Stomach (tissue), 4 donors: ENCODE data around the gene CEP19.

ENCODE experiments used
- EP300 ChIP-seq: sonication (generic); formaldehyde crosslinking; IDR thresholded peaks from one replicate; pipeline ENCODE4 v1.6.1; 2017; ENCODE audit warnings: antibody characterized with exemption
- POLR2A ChIP-seq, 4 donors: fragments of 450-650 bp; IDR thresholded peaks; one replicate each; pipeline ENCODE4 v1.6.1; 2016; ENCODE audit warnings: antibody characterized with exemption in 4 of 4, control low read depth in 2 of 4, mild to moderate bottlenecking in 1 of 4, moderate library complexity in 1 of 4
- POLR2AphosphoS5 ChIP-seq, 3 donors: sonication (generic); formaldehyde crosslinking; IDR thresholded peaks; one replicate each; pipeline ENCODE4 v1.6.1; 2016; ENCODE audit warnings: antibody characterized with exemption in 3 of 3
- TF ChIP-seq, protein P1 (sequence below), 7 experiments: fragments of 450-650 bp in 4 of 7; fragments of 200-600 bp in 3 of 7; sonication (generic) in 3 of 7; IDR thresholded peaks; one replicate each; pipeline ENCODE4 v1.5.1; 2016 to 2019; ENCODE audit warnings: antibody characterized with exemption in 7 of 7, control low read depth in 2 of 7, mild to moderate bottlenecking in 1 of 7

DNA sequence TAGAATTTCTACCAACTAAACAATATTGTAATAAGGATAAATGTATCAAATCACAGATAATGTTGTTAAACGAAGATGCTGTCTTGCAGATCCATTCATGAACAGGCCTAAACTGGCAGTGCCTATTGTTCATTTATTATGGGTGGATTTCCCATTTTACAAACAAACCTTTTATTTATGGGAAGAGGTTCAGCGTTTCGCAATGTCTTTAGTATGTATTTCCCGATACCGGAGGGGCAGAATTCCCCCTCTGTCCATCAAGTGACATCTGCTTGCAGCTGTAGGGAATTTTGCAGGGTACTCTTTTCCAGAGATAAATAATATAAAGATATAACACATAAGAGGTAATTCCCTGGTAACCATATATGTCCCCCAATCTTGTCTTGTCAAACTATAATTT, 5.7 kb downstream of the CEP19 start:
- no peak for TF ChIP-seq POLR2AphosphoS5 (IDR thresholded peaks at IDR 0.05)
- TF ChIP-seq, protein P1, sequence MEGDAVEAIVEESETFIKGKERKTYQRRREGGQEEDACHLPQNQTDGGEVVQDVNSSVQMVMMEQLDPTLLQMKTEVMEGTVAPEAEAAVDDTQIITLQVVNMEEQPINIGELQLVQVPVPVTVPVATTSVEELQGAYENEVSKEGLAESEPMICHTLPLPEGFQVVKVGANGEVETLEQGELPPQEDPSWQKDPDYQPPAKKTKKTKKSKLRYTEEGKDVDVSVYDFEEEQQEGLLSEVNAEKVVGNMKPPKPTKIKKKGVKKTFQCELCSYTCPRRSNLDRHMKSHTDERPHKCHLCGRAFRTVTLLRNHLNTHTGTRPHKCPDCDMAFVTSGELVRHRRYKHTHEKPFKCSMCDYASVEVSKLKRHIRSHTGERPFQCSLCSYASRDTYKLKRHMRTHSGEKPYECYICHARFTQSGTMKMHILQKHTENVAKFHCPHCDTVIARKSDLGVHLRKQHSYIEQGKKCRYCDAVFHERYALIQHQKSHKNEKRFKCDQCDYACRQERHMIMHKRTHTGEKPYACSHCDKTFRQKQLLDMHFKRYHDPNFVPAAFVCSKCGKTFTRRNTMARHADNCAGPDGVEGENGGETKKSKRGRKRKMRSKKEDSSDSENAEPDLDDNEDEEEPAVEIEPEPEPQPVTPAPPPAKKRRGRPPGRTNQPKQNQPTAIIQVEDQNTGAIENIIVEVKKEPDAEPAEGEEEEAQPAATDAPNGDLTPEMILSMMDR (IDR thresholded peaks at IDR 0.05): no peak
- no peak for TF ChIP-seq POLR2A (IDR thresholded peaks at IDR 0.05)
- TF ChIP-seq EP300: no peak
